Suprapubic skin (tissue), 3 donors: Measurements from ENCODE around the gene ZNF799.
"Not testable (repeated sequence)": the region's sequence is repeated elsewhere in the genome, so short reads cannot be mapped to it uniquely, and the experiment has no call there.

Experiments
- POLR2AphosphoS5 ChIP-seq, 3 donors: sonication (generic); formaldehyde crosslinking; IDR thresholded peaks; one replicate each; pipeline ENCODE4 v1.6.1; 2017; ENCODE audit warnings: antibody characterized with exemption in 3 of 3
- TF ChIP-seq, protein P1 (sequence below), 2 donors: fragments of 200-600 bp in 1 of 2; fragments of 450-650 bp in 1 of 2; sonication (generic) in 1 of 2; IDR thresholded peaks; one replicate each; pipeline ENCODE4 v1.5.1; 2016 to 2019; ENCODE audit warnings: antibody characterized with exemption in 2 of 2, mild to moderate bottlenecking in 1 of 2, moderate library complexity in 1 of 2

DNA sequence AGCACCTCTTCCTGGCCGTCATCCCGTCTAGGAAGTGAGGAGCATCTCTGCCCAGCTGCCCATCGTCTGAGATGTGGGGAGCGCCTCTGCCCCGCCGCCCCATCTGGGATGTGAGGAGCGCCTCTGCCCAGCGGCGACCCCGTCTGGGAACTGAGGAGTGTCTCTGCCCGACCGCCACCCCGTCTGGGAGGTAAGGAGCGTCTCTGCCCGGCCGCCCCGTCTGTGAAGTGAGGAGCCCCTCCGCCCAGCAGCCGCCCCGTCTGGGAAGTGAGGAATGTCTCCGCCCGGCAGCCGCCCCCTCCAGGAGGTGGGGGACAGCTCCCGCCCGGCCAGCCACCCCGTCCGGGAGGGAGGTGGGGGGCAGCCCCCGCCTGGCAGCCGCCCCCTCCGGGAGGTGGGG is 38.8 kb downstream of the ZNF799 start:
- TF ChIP-seq POLR2AphosphoS5 (IDR thresholded peaks at IDR 0.05) = not testable (repeated sequence)
- TF ChIP-seq, protein P1, sequence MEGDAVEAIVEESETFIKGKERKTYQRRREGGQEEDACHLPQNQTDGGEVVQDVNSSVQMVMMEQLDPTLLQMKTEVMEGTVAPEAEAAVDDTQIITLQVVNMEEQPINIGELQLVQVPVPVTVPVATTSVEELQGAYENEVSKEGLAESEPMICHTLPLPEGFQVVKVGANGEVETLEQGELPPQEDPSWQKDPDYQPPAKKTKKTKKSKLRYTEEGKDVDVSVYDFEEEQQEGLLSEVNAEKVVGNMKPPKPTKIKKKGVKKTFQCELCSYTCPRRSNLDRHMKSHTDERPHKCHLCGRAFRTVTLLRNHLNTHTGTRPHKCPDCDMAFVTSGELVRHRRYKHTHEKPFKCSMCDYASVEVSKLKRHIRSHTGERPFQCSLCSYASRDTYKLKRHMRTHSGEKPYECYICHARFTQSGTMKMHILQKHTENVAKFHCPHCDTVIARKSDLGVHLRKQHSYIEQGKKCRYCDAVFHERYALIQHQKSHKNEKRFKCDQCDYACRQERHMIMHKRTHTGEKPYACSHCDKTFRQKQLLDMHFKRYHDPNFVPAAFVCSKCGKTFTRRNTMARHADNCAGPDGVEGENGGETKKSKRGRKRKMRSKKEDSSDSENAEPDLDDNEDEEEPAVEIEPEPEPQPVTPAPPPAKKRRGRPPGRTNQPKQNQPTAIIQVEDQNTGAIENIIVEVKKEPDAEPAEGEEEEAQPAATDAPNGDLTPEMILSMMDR (IDR thresholded peaks at IDR 0.05) = not testable (repeated sequence)
